Measurements from ENCODE around the gene RXRA. TPM values are rescaled to one million over a fixed set of nuclear protein-coding genes. Genes with fewer than 3 reads are reported as not detected.

RXRA gene
- total and polyA plus RNA-seq, 2 donors (not counting 3 experiments of a cell fraction or from before 2014, with no cell fraction given): 15.4 to 37.4 TPM

- H3K27me3 ChIP-seq (ENCODE audit: control insufficient read depth in 2 of 2, insufficient read depth in 2 of 2, low read length in 2 of 2): no peaks in the 10 kb centered on the region
- BruUV-seq (replicated peaks): no TSS peak
- no peaks in the 10 kb centered on the region for H4K20me1 ChIP-seq (replicated peaks; ENCODE audit: control insufficient read depth, extremely low read depth, insufficient read depth, low read length)
- no peak overlapping the region for H3K4me2 ChIP-seq (ENCODE audit: insufficient read depth, low read length)
- no peaks in the 10 kb centered on the region for H3K4me1 ChIP-seq (ENCODE audit: control insufficient read depth, extremely low read depth, insufficient read depth, low read length)
- peaks cover 0 to 19% of the 10 kb centered on the region in 2 experiments for H3K36me3 ChIP-seq (ENCODE audit: control insufficient read depth in 2 of 2, extremely low read depth in 1 of 2, insufficient read depth in 2 of 2, low read length in 2 of 2)
- no peaks in the 10 kb centered on the region for H3K9me1 ChIP-seq (replicated peaks; ENCODE audit: control insufficient read depth, extremely low read depth, insufficient read depth, low read length)
- intact Hi-C loops (cut with micrococcal nuclease): no loop called here
- dilution Hi-C loops (cut with MboI; ENCODE audit: extremely low pct_ligation_motif_present, low sequenced_read_pairs): no loop called here
- DNase-seq (ENCODE audit: low read depth, low spot score) (no peak), FAIRE-seq (no peak)
- H3K27ac ChIP-seq (ENCODE audit: insufficient read depth, low read depth, low read length): no peak overlapping the region
- ChIA-PET POLR2A (no interaction called here), CTCF (interaction anchor here (1.3 kb wide), 1 partner anchor 8 kb away, joined by 3 read pairs; no protein-coding TSS in a partner anchor)
- H3K4me3 ChIP-seq (replicated peaks in 1 of 3; ENCODE audit: insufficient read depth in 1 of 3, low read depth in 1 of 3, low read length in 3 of 3): no peak overlapping the region
- TF ChIP-seq POLR2A (IDR thresholded peaks at IDR 0.05; ENCODE audit: low read depth, low read length): no peak
- no peak for TF ChIP-seq CTCF (IDR thresholded peaks at IDR 0.05; ENCODE audit: extremely low read depth in 1 of 2, insufficient read depth in 1 of 2, low read depth in 1 of 2, low read length in 2 of 2)
- no peak for TF ChIP-seq EZH2 (IDR thresholded peaks at IDR 0.05; ENCODE audit: borderline replicate concordance, low read depth, low read length, severe bottlenecking)
- no peak overlapping the region for H2AFZ ChIP-seq (ENCODE audit: low read depth, low read length)
- no peak overlapping the region for H3K9ac ChIP-seq (replicated peaks; ENCODE audit: extremely low read depth, insufficient read depth, low read length)
- H3K9me3 ChIP-seq (replicated peaks; ENCODE audit: control insufficient read depth, insufficient read depth, low read length): no peaks in the 10 kb centered on the region
- H3K79me2 ChIP-seq (ENCODE audit: control insufficient read depth, insufficient read depth, low read length): no peaks in the 10 kb centered on the region
Measured at GRCh38 chr9:134424818-134425217, 98.6 kb downstream of the RXRA start.

DNA sequence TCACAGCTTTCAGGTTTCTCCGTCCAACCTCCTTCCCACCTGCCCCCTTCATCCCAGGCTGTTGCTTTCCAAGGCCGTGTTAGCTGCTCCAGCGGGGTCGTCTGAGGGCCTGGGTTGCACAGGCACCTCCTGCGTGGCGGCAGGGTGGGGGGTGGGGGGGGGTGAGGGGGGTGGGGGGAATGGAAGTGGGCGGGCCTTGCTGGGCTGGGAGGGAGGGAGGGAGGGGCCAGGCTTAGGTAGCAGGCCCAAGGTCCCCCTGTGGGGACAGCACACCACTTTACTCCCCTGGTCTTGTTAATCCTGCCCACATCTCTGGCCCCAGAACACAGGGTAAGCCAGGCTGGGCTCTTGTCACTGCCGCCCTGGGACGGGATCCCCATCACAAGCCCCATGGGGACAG, 99.1 kb downstream of the RXRA start:
- dilution Hi-C loops (cut with MboI; ENCODE audit: extremely low pct_ligation_motif_present, low sequenced_read_pairs) (no loop called here), intact Hi-C loops (cut with micrococcal nuclease) (no loop called here)
- peaks cover 0 to 19% of the 10 kb centered on the region in 2 experiments for H3K36me3 ChIP-seq (ENCODE audit: control insufficient read depth in 2 of 2, extremely low read depth in 1 of 2, insufficient read depth in 2 of 2, low read length in 2 of 2)
- no peak for TF ChIP-seq FOS (IDR thresholded peaks at IDR 0.05; ENCODE audit: borderline replicate concordance, insufficient read depth, low read length)
- TF ChIP-seq CTCF (IDR thresholded peaks at IDR 0.05; ENCODE audit: extremely low read depth in 1 of 2, insufficient read depth in 1 of 2, low read depth in 1 of 2, low read length in 2 of 2): no peak
- no peak for TF ChIP-seq GATA2 (IDR thresholded peaks at IDR 0.05; ENCODE audit: insufficient read depth, insufficient read length, low read depth, low read length)
- TF ChIP-seq POLR2AphosphoS5 (IDR thresholded peaks at IDR 0.05; ENCODE audit: insufficient read depth, low read depth, low read length): no peak
- TF ChIP-seq MYC (IDR thresholded peaks at IDR 0.05; ENCODE audit: low read depth, low read length): no peak
- no peak for TF ChIP-seq JUN (IDR thresholded peaks at IDR 0.05; ENCODE audit: borderline replicate concordance, insufficient read depth, insufficient read length, low read depth)
- no peak for TF ChIP-seq MAX (IDR thresholded peaks at IDR 0.05; ENCODE audit: insufficient read depth, insufficient read length)
- TF ChIP-seq EZH2 (IDR thresholded peaks at IDR 0.05; ENCODE audit: borderline replicate concordance, low read depth, low read length, severe bottlenecking): no peak
- TF ChIP-seq POLR2A (IDR thresholded peaks at IDR 0.05; ENCODE audit: low read depth, low read length): no peak
- POLR2A ChIA-PET: no interaction called here
- H3K4me1 ChIP-seq (ENCODE audit: control insufficient read depth, extremely low read depth, insufficient read depth, low read length): no peaks in the 10 kb centered on the region
- no peaks in the 10 kb centered on the region for H3K27me3 ChIP-seq (ENCODE audit: control insufficient read depth in 2 of 2, insufficient read depth in 2 of 2, low read length in 2 of 2)
- DNase-seq (ENCODE audit: low read depth, low spot score): no peak
- no peak overlapping the region for H3K9ac ChIP-seq (replicated peaks; ENCODE audit: extremely low read depth, insufficient read depth, low read length)
- no peak overlapping the region for H2AFZ ChIP-seq (ENCODE audit: low read depth, low read length)
- no peaks in the 10 kb centered on the region for H3K79me2 ChIP-seq (ENCODE audit: control insufficient read depth, insufficient read depth, low read length)
- CTCF ChIA-PET: no interaction called here
- H3K4me3 ChIP-seq (replicated peaks in 1 of 3; ENCODE audit: insufficient read depth in 1 of 3, low read depth in 1 of 3, low read length in 3 of 3): no peak overlapping the region
- H3K9me3 ChIP-seq (replicated peaks; ENCODE audit: control insufficient read depth, insufficient read depth, low read length): no peaks in the 10 kb centered on the region
- no TSS peak for BruUV-seq (replicated peaks)
- no peak overlapping the region for H3K4me2 ChIP-seq (ENCODE audit: insufficient read depth, low read length)
- FAIRE-seq: no peak
- no peak overlapping the region for H3K27ac ChIP-seq (ENCODE audit: insufficient read depth, low read depth, low read length)
- no peaks in the 10 kb centered on the region for H3K9me1 ChIP-seq (replicated peaks; ENCODE audit: control insufficient read depth, extremely low read depth, insufficient read depth, low read length)
- H4K20me1 ChIP-seq (replicated peaks; ENCODE audit: control insufficient read depth, extremely low read depth, insufficient read depth, low read length): no peaks in the 10 kb centered on the region

Data from endothelial cell of umbilical vein (primary cell).